Activated T-cell treated with anti-CD3 and anti-CD28 coated beads for 48 hours (primary cell): Measurements from ENCODE around the gene RFX5.
"Not testable (repeated sequence)": the region's sequence is repeated elsewhere in the genome, so short reads cannot be mapped to it uniquely, and the experiment has no call there.

Experiments
- DNase-seq: peaks from one replicate; pipeline ENCODE4 v3.0.0-alpha.2; 2020; ENCODE audit warnings: low read depth

Gene RFX5

DNA sequence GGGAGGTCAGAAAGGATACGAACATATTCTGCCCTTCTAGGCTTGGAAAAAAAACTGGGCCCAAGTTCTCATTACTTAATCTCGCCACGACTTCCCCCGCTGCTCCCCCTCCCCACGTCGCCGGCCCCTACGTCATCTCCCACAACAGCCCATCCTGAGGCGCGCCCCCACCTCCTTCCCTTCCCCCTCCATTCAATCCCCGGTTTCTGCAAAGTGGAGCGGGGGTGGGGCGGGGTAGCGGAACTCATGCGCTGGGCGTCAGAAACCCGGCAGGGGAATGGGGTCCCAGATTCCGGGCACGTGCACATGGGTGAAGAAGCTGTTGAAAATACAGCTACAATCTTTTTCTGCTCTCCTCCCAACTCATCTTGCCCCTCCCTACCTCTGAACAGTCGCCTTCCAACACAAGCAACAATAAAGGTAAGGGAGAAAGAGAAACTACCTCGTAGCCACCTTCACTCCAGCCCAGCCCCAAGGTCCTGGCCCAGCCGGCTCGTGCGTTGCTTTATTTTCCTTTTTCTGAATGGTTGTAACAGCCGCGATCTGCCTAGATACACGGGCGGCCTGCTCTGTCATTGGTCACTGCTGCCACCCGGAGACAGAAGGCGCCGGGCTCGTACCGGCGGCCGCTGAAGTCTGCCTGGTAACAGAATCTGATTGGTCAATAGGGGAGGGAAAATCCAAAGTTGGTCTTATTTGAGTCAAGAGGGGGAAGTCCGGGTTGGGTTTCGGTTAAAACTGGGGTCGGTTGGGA is at the start of gene RFX5:
Gene RFX5 (minus strand): TSS at position 484 of the 754 bp plus-strand sequence. CDS start 932 bp downstream, outside the sequence.
- DNase-seq, result peak; percentile 87

DNA sequence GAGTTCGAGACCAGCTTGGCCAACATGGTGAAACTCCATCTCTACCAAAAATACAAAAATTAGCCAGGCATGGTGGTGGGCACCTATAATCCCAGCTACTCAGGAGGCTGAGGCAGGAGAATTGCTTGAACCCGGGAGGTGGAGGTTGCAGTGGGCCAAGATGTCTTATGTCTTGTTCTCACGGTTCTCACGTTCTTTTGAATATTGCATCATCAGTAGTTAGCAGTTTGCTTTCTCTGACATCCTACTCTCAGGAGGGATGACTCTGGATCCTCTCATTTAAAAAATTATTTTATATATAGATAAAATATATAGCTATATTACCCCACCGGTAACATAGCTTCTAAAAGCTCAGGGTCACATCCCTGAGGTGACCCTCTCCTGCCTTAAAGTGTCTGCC is 49.2 kb upstream of the RFX5 start:
- DNase-seq, result not testable (repeated sequence)

DNA sequence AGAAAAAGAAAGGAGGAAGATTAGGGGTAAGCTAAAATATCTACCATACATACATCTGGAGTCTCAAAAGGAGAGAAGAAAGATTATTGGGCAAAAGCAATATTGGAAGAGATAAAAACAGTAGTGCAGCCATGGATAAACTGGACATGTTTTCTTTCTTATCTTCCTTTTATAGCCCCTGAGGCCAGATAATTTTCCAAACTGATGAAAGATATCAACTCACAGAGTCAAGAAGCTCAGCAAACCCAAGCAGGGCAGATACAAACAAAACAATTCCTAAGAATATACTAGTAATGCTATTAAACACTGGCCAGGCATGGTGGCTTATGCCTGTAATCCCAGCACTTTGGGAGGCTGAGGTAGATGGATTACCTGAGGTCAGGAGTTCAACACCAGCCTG is 46.5 kb upstream of the RFX5 start:
- DNase-seq, result no peak

DNA sequence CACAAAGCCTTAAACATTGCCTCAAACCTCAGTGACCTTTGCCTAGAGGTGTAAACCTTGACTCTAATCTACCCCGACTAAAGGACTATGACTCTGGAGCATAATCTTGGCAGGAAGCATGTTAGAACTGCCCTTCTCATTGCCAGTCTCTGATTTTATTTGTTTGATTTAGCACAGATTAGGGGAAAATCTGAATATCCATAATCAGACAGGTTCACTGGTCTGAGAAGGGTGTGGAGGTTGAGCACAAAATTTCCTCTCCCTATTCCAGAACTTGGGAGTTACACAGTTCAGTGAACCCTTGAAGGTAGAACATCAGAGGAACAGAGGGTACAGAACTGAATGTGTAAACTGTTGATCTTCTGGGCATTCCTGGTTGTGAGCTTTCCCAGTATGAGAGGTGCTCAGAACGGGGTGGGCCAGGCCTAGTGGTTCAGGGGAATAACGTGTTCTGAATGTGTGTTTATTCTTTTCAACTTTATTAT is 44.1 kb upstream of the RFX5 start:
- no peak for DNase-seq

DNA sequence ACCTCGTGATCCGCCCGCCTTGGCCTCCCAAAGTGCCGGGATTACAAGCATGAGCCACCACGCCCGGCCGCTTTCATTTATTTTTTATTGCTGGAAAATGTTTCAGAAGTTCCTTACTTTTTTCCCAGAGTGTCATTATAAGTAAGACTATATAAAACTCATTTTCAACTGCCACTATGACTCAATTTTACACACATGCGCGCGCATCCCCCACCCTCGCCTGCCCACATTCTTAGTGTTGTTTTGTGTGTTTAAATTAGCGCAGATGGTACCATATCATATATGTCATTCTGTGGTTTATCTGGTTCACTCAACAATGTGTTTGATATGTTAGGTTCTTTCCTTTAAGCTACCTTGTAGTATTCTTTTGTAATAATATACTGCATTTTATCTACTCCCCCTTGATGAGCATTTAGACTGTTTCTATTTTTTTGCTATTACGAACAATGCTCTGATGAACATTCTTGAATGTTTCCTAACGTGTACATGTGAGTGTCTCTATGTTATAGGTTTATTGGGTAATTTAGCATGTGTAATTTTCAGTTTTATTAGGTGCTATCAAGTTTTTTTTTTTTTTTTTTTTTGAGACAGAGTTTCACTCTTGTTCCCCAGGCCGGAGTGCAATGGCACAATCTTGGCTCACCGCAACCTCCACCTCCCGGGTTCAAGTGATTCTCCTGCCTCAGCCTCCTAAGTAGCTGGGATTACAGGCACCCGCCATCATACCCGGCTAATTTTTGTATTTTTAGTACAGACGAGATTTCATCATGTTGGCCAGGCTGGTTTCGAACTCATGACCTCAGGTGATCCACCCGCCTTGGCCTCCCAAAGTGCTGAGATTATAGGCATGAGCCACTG is 43.4 kb upstream of the RFX5 start:
- not testable (repeated sequence) for DNase-seq

DNA sequence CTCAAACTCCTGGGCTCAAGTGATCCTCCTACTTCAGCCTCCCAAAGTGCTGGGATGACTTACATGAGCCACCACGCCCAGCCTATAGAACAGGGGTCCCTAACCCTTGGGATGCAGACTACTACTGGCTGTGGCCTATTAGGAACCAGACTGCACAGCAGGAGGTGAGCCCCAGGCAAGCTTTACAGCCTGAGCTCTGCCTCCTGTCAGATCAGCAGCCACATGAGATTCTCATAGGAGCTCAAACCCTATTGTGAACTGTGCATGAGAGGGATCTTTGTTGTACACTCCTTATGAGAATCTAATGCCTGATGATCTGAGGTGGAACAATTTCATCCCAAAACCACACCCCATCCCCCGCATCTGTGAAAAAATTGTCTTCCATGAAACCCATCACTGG is 39.0 kb upstream of the RFX5 start:
- no peak for DNase-seq

DNA sequence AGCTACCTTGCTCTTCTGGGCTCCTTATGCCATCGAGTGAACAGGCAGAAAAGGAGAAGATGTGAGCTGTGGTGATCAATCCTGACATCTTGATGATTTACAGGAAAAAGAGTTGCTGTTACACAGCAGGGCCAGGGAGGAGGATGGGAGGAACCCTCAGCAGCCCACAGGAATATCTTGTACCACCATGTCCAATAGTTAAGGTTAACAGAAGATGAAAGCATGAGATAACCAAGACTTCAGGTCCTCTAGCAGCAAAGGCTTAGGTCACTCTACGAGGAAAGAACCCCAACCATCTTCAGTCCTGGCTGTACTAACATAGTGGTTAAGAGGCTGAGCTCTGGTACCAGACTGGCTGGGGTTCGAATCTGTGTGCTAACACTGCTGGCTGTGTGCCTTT is 37.5 kb upstream of the RFX5 start:
- no peak for DNase-seq

DNA sequence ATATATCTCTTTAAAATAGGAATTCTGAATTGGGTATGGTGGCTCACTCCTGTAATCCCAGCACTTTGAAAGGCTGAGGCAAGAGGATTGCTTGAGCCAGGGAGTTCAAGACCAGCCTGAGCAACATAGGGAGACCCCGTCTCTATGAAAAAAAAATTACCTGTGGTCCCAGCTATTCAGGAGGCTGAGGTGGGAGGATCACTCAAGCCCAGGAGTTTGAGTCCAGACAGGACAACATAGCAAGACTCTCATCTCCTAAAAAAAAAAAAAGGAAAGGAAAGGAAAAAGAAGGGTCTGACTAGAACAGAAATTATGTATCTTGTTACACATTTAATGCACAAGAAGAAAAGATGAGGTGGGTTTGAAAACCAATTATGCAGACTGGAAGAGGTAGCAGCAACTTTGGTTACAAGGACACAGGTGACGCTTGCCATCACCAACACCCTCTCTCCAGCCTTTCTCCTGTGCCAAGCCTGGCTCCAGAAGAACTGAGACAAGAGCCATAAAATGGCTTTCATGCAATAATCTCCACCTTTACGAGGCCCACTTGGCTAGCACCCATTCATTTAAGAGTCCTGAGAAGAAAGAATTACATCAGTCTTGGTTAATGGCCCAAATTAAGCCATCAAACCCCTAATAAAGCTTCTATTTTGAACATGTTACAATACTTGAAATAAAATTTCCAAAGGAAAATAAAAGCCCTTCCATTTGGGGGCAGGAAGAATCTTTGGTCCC is 30.3 kb upstream of the RFX5 start:
- no peak for DNase-seq

DNA sequence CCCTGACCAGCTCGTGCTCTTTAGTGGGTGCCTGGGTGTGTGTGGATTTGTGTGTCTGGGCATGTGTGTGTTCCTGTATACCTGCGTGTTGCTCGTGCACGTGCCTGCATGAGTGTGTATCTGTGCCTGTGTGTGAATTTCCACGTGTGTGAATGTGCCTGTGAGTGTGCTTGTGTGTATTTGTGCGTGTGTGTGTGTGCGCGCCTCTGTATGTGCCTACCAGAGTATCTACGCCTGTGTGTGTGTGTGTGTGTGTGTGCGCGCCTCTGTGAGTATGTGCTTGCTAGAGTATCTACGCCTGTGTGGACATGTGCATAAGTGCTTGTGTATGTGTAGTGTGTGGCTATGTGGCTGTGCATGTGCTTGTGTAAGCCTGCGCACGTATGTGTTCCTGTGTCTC is 26.1 kb upstream of the RFX5 start:
- DNase-seq, result no peak

DNA sequence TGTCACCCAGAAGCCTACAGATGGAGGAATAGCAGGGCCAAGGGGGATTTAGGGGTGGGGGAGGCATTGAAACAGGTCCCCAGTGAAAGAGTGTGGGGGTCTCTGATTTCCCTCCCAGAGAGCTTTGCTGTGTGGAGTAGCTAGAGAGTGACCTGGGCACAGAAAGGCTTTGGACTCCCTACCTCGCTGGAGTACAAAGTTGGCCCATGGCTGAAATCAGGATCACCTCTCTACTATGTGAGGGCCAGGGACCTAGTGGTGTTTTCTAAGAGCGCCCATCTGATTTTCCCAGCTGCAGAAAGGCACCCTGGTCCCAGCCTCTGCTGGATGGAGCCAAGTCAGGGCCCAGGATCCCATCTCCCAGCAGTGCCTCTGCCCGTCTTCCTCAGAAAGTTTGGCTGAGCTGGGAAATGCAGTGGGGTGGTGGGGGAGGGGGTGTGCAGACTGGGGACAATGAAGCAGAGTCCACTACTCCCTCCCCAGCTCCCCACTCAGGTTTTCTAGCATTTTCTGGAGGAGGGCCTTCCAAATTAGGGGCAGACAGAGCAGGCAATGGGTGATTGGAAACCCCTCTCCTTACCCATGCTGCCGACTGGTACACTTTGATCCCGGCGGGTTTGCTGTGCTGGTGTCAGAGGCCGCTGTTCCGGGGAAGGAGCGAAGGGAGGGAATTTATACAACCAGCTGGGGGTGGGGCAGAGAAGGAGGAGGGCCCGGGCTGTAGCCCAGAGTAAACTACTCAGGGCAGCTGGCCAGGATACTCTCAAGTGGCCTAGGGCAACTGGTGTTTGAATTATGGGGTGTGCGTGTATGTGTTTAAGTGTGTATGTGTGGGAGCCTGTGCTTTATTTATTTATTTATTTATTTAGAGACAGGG is 25.2 kb upstream of the RFX5 start, which contains the start of gene SELENBP1:
Gene SELENBP1 (minus strand): TSS at position 648 of the 877 bp plus-strand sequence. CDS start 64 bp downstream, at position 584.
- DNase-seq, result no peak

DNA sequence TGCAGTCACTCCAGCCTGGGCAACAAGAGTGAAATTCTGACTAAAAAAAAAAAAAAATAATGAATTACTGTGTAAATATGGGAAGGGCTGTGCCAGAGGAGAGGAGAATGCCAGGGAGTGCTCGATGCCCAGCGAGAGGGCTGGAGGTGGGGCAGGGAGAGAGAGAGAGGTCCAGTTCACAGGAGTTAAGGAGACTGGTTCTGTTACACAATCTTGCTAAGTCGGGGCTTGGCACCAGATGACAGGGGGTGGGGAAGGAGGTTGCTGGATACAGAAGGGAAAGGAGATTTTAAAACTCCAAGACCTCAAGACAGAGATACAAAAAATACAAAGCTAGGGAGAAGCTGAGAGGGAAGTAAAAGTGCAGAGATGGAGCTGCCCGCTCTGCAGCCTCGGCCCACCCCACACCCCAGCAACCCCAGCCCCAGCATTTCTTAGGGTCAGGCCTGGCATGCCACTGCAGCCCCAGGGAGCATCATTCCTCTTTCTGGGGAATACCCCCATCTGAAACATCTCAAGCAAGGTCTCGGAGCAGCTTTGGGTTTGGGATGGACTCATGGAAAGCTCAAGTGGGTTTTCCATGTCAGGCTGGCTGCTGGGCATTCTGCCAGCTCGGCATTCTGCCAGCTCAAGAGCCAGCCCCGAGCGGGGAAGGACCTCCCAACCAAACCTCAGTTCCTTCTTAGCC is 24.5 kb upstream of the RFX5 start:
- DNase-seq, result no peak

DNA sequence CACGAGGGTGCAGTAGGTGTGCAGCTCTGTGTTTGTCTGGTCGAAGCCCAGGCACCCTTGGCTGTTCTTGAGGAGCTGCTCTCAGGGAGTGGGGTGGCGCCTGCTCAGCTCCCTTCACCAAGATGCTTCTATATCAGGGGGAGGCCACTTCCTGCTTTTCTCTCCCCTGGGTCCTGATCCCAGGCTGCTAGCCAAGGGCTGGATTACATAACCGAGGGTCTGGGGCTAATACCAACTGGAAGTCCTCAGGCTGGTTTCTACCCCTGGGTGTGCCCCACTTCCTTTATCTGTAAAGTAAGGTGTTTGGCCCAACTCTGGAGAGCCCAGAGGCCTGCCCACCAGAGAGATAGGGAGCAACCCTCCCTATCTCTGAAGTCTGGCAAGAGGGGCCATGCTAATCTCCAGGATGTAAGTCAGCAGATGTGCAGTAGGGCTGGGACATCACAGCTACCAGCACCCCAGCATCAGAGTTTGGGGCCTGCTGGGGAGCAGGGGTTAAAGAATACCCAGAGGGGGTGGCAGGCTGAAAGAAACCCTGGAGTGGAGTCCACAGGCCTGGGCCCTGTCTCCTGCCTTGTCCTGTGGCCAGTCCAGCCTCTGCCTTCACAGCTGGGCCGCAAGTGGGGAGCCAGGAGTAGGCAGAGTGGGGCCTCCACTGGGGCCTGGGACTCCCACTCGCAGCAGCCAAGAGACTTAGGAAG is 23.3 kb upstream of the RFX5 start:
- DNase-seq, result no peak

DNA sequence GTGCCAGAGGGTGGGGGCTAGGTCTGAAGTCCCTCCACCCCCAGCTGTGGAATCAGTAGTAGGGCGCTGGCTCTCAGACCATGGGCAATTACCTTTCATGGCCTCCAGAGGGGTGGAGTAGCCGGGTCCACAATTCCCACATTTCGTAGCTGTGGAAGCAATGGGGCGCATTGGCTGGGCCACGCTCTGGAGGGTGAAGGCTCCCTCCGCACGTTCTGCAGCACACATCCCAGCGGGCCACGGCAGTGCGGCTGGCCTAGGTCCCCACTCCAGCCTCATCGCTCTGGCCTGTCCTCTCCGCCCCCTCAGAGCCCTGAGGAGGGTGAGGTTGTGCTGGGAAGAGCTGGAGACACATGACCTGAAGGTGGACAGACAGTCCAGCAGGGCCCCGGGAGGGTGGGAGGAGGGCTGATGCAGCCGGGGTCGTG is 22.6 kb upstream of the RFX5 start:
- DNase-seq, result no peak

DNA sequence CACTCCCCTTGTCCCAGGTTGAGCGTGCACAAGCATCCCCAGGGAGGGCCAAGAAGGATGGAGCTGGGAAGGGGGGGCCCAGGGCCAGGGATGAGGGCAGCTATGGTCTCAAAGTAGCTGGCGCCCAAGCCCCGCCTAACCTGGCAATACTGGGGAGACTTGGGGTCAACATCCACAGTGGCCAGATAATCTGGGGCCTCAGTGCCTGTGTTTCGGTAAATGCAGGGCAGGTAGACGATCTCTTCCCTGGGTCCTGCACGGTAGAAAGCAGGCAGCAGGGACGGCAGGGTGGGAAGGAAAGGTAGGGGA is 22.2 kb upstream of the RFX5 start:
- no peak for DNase-seq

DNA sequence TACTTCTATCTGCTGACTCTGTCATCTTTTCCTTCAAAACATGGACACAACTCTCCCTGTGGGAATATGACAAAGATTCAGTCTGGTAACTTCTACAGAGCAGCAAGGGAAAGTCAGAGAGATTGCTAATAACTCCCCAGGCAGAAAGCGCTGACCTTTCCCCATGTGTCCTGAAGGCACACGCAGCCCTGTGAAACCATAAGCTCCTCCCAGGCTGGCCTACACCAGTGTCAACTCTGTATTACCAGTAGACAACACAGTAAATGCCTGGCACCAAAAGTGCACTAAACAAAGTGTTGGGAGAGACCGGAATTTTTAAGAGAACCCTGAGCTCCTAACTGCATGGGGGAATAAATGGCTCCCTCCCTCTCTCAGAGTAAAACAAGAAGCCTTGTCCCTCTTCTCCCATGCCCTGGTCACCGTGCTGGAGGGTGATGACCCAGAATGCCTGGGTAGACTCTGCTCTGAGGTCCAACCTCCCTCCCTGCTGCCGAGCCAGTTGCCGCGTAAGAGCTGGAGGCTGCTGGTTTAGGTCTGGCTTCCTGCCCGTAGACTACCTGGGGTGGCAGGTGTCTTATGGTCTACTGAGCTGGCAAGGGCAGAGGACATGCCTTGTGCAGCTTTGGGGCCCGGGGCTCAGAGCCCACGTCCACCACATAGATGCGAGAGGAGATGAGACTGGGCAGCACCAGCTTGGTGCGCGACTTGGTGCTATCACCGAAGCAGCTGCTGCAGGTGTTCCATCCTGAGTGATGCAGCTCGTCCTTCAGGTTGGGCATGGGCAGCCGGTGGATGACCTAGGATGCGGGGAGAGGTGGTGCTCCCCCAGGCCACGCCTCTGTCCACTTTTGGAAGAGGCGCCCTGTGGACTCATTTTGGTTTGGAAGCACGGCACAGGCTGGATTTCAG is 21.6 kb upstream of the RFX5 start:
- DNase-seq, result no peak

DNA sequence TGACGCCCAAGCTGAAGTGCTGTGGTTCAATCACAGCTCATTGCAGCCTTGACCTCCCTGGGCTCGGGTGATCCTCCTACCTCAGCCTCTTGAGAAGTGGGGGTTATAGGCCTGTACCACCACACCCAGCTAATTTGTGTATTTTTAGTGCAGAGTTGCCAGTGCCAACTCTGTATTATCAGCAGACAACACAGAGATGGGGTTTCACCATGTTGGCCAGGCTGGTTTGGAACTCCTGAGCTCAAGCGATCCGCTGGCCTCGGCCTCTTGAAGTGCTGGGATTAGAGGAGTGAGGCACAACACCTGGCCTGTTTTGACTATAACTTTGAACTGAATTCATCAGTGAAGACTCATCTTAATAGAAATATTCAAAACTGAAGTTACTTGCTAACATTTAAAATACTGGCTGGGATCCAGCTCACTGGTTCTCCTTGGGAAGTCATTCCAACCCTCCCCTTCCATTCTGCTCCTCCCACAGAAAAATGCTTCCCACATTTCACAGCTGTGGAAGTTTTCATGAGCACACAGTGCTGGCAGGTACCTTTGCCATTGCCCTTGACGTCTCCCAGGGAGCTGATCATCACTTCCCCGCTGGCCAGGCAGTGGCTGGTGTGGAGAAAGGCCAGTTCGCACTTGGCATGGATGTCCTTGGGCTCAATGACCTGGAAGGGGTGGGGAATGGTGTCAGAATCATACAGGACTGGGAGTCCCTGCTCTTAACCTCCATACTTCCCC is 20.8 kb upstream of the RFX5 start:
- DNase-seq, result no peak

DNA sequence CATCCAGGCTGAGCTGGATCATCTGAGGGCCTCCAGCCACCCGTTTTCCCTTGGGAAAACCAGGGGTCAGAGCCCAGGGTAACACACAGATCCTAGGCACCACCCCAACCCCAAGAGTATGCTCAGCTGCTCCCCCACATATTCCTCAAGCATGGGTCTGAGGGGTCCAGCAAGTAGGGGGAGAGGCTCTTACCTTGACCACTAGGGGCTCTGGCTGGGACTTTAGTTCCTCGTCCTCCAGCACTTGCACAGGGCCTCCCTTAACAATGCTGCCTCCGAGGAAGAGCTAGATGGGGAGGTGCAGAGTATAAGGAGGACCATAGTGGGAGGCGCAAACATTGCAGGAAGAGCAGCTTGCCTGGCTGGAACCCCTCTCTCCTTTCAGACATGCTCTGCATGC is 17.9 kb upstream of the RFX5 start:
- DNase-seq, result no peak
